GM23338 (cell line): ENCODE results near the gene BLOC1S3.

Experiments
- CREB1 ChIP-seq: fragments of 250-450 bp; sonication (Bioruptor Pico); IDR thresholded peaks from 2 replicates; pipeline ENCODE4 v1.5.0; 2020; ENCODE audit warnings: low read depth, mild to moderate bottlenecking, moderate library complexity
- CTCF ChIP-seq, 2 experiments: fragments of 200-600 bp in 1 of 2; sonication (generic) in 1 of 2; conservative IDR thresholded peaks; 2 replicates each; pipeline versions ENCODE4 v1.5.1 to v1.6.1; 2016 to 2017; ENCODE audit warnings: antibody characterized with exemption in 2 of 2, low read depth in 2 of 2, mild to moderate bottlenecking in 2 of 2, moderate library complexity in 1 of 2
- EZH2 ChIP-seq: fragments of 200-600 bp; sonication (generic); IDR thresholded peaks from one replicate; pipeline ENCODE4 v1.8.0; 2017; ENCODE audit warnings: antibody characterized with exemption, mild to moderate bottlenecking, low read depth; ENCODE audit not compliant: unreplicated experiment
- EZH2phosphoT487 ChIP-seq: fragments of 200-600 bp; sonication (generic); IDR thresholded peaks from one replicate; pipeline ENCODE4 v1.8.1; 2018; ENCODE audit warnings: antibody characterized with exemption; ENCODE audit not compliant: unreplicated experiment
- JUNB ChIP-seq: IDR thresholded peaks from one replicate; pipeline ENCODE4 v1.6.1; 2016; ENCODE audit warnings: antibody characterized with exemption; ENCODE audit not compliant: unreplicated experiment
- POLR2AphosphoS5 ChIP-seq: IDR thresholded peaks from 2 replicates; pipeline ENCODE4 v1.6.1; 2016; ENCODE audit warnings: antibody characterized with exemption, low read depth
- TF ChIP-seq, protein P1 (sequence below): IDR thresholded peaks from one replicate; pipeline ENCODE4 v1.6.1; 2018; ENCODE audit warnings: antibody characterized with exemption; ENCODE audit not compliant: unreplicated experiment

GRCh38 chr19:45158503-45159209 is 19.9 kb upstream of the BLOC1S3 start:
- TF ChIP-seq CTCF (conservative IDR thresholded peaks at IDR 0.05; ENCODE audit: low read depth in 2 of 2) (no peak), EZH2phosphoT487 (no peak), JUNB (no peak), EZH2 (no peak), POLR2AphosphoS5 (no peak), CREB1 (CRISPR knock-in tag) (no peak)
- TF ChIP-seq, protein P1, sequence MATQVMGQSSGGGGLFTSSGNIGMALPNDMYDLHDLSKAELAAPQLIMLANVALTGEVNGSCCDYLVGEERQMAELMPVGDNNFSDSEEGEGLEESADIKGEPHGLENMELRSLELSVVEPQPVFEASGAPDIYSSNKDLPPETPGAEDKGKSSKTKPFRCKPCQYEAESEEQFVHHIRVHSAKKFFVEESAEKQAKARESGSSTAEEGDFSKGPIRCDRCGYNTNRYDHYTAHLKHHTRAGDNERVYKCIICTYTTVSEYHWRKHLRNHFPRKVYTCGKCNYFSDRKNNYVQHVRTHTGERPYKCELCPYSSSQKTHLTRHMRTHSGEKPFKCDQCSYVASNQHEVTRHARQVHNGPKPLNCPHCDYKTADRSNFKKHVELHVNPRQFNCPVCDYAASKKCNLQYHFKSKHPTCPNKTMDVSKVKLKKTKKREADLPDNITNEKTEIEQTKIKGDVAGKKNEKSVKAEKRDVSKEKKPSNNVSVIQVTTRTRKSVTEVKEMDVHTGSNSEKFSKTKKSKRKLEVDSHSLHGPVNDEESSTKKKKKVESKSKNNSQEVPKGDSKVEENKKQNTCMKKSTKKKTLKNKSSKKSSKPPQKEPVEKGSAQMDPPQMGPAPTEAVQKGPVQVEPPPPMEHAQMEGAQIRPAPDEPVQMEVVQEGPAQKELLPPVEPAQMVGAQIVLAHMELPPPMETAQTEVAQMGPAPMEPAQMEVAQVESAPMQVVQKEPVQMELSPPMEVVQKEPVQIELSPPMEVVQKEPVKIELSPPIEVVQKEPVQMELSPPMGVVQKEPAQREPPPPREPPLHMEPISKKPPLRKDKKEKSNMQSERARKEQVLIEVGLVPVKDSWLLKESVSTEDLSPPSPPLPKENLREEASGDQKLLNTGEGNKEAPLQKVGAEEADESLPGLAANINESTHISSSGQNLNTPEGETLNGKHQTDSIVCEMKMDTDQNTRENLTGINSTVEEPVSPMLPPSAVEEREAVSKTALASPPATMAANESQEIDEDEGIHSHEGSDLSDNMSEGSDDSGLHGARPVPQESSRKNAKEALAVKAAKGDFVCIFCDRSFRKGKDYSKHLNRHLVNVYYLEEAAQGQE: no peak
